HG03039 (cell line): Measurements from ENCODE around the gene GAMT.

Experiments used
- ATAC-seq: cut with Tn5 transposase; IDR thresholded peaks from one replicate; pipeline ENCODE4 v1.9.1; 2021; ENCODE audit warnings: mild to moderate bottlenecking, moderate library complexity; ENCODE audit not compliant: unreplicated experiment

Gene GAMT

GRCh38 chr19:1401889-1402217 lies 511 bp upstream of the GAMT start:
- no peak for ATAC-seq

GRCh38 chr19:1400281-1401137 lies 833 bp downstream of the GAMT start:
- ATAC-seq = no peak

- ATAC-seq = no peak
Observed at GRCh38 chr19:1399745-1400144, 1.6 kb downstream of the GAMT start.

GRCh38 chr19:1399079-1399478 lies 2.3 kb downstream of the GAMT start:
- no peak for ATAC-seq

- ATAC-seq = no peak
Observed at GRCh38 chr19:1397838-1398237, 3.5 kb downstream of the GAMT start.

- ATAC-seq = no peak
Observed at GRCh38 chr19:1396768-1397679, 4.3 kb downstream of the GAMT start.

- ATAC-seq = no peak
Observed at GRCh38 chr19:1396019-1396767, 5.1 kb downstream of the GAMT start.

- no peak for ATAC-seq
Observed at GRCh38 chr19:1395194-1396018, 5.9 kb downstream of the GAMT start.

GRCh38 chr19:1394252-1395193 lies 6.8 kb downstream of the GAMT start:
- no peak for ATAC-seq

GRCh38 chr19:1393841-1394240 lies 7.5 kb downstream of the GAMT start:
- ATAC-seq = no peak

GRCh38 chr19:1392939-1393530 lies 8.3 kb downstream of the GAMT start:
- ATAC-seq = no peak

GRCh38 chr19:1392407-1392806 lies 8.9 kb downstream of the GAMT start:
- ATAC-seq = no peak

- ATAC-seq = no peak
Observed at GRCh38 chr19:1390890-1391423, 10.4 kb downstream of the GAMT start.

GRCh38 chr19:1389033-1389940 lies 12.1 kb downstream of the GAMT start:
- ATAC-seq = no peak

- no peak for ATAC-seq
Observed at GRCh38 chr19:1388637-1389026, 12.7 kb downstream of the GAMT start.

- no peak for ATAC-seq
Observed at GRCh38 chr19:1387684-1388636, 13.4 kb downstream of the GAMT start.
